ENCODE results near the gene TSKU. TPM values are rescaled to one million over a fixed set of nuclear protein-coding genes. Genes with fewer than 3 reads are reported as not detected.
"Not testable (repeated sequence)": the region's sequence is repeated elsewhere in the genome, so short reads cannot be mapped to it uniquely, and the experiment has no call there.

The TSKU gene
- total RNA-seq, 1 donor from 2014 or later = 7.1 TPM

- Histone ChIP-seq H4K20me1 (ENCODE audit: low read depth) (no peaks in the 10 kb centered on the region), H3K4me3 (no peak overlapping the region), H3K4me1 (peaks cover 30% of the 10 kb centered on the region), H3K36me3 (no peaks in the 10 kb centered on the region), H3K9ac (no peak overlapping the region), H3K27me3 (no peaks in the 10 kb centered on the region), H2AFZ (replicated peaks) (no peak overlapping the region), H3K27ac (no peak overlapping the region), H3F3A (ENCODE audit: low read depth) (peaks cover 28% of the 10 kb centered on the region), H3K9me3 (ENCODE audit: low read depth) (peaks cover 9% of the 10 kb centered on the region), H3K79me2 (ENCODE audit: low read depth) (no peaks in the 10 kb centered on the region), H3K4me2 (no peak overlapping the region)
- Mint-ChIP-seq H3K36me3 (no peaks in the 10 kb centered on the region), H3K4me3 (no peak overlapping the region), H3K27me3 (ENCODE audit: insufficient read depth, low read depth) (no peaks in the 10 kb centered on the region), H3K4me1 (peaks cover 17% of the 10 kb centered on the region), H3K27ac (no peak overlapping the region), H3K9me3 (peaks cover 13% of the 10 kb centered on the region)
- DNase-seq (ENCODE audit: low spot score) = no peak
- no peak for TF ChIP-seq EZH2phosphoT487 (IDR thresholded peaks at IDR 0.05)
- TF ChIP-seq CTCF (IDR thresholded peaks at IDR 0.05) = peak; percentile 37
Observed at GRCh38 chr11:76810151-76810853, 27.1 kb downstream of the TSKU start.

- Mint-ChIP-seq H3K27ac (no peak overlapping the region), H3K9me3 (peaks cover 22% of the 10 kb centered on the region), H3K27me3 (ENCODE audit: insufficient read depth, low read depth) (no peaks in the 10 kb centered on the region), H3K36me3 (no peaks in the 10 kb centered on the region), H3K4me1 (peaks cover 13% of the 10 kb centered on the region), H3K4me3 (no peak overlapping the region)
- Histone ChIP-seq H3K4me2 (no peak overlapping the region), H3K9ac (no peak overlapping the region), H3K27me3 (no peaks in the 10 kb centered on the region), H3K9me3 (ENCODE audit: low read depth) (peaks cover 11% of the 10 kb centered on the region), H3K4me1 (peaks cover 23% of the 10 kb centered on the region), H3K36me3 (no peaks in the 10 kb centered on the region), H3K27ac (no peak overlapping the region), H3K4me3 (no peak overlapping the region), H3K79me2 (ENCODE audit: low read depth) (no peaks in the 10 kb centered on the region), H4K20me1 (ENCODE audit: low read depth) (no peaks in the 10 kb centered on the region), H3F3A (ENCODE audit: low read depth) (peaks cover 22% of the 10 kb centered on the region), H2AFZ (replicated peaks) (no peak overlapping the region)
- TF ChIP-seq EZH2phosphoT487 (IDR thresholded peaks at IDR 0.05) = no peak
- no peak for TF ChIP-seq CTCF (IDR thresholded peaks at IDR 0.05)
- TF ChIP-seq EZH2 (IDR thresholded peaks at IDR 0.05) = no peak
- no peak for DNase-seq (ENCODE audit: low spot score)
Observed at GRCh38 chr11:76811259-76811658, 28.1 kb downstream of the TSKU start.

GRCh38 chr11:76814414-76814813, 31.3 kb downstream of the TSKU start:
- Histone ChIP-seq H3K9ac (no peak overlapping the region), H3K9me3 (ENCODE audit: low read depth) (peaks cover 18% of the 10 kb centered on the region), H3K4me1 (no peaks in the 10 kb centered on the region), H3K4me3 (no peak overlapping the region), H4K20me1 (ENCODE audit: low read depth) (no peaks in the 10 kb centered on the region), H3F3A (ENCODE audit: low read depth) (no peaks in the 10 kb centered on the region), H3K27ac (no peak overlapping the region), H2AFZ (replicated peaks) (no peak overlapping the region), H3K4me2 (no peak overlapping the region), H3K27me3 (no peaks in the 10 kb centered on the region), H3K36me3 (peaks cover 3% of the 10 kb centered on the region), H3K79me2 (ENCODE audit: low read depth) (no peaks in the 10 kb centered on the region)
- Mint-ChIP-seq H3K27me3 (ENCODE audit: insufficient read depth, low read depth) (no peaks in the 10 kb centered on the region), H3K9me3 (peaks cover 32% of the 10 kb centered on the region), H3K27ac (no peak overlapping the region), H3K36me3 (no peaks in the 10 kb centered on the region), H3K4me3 (no peak overlapping the region), H3K4me1 (no peaks in the 10 kb centered on the region)
- DNase-seq (ENCODE audit: low spot score) = no peak
- TF ChIP-seq EZH2 (IDR thresholded peaks at IDR 0.05) = no peak
- TF ChIP-seq CTCF (IDR thresholded peaks at IDR 0.05) = no peak
- TF ChIP-seq EZH2phosphoT487 (IDR thresholded peaks at IDR 0.05) = no peak

- not testable (repeated sequence) for H3K36me3 ChIP-seq; H3K36me3 Mint-ChIP-seq; H4K20me1 ChIP-seq (ENCODE audit: low read depth); H3K4me3 ChIP-seq; H3K27ac Mint-ChIP-seq; H3K4me1 ChIP-seq; H3K27me3 Mint-ChIP-seq (ENCODE audit: insufficient read depth, low read depth); H3K9ac ChIP-seq; H2AFZ ChIP-seq (replicated peaks); H3F3A ChIP-seq (ENCODE audit: low read depth); H3K4me2 ChIP-seq; H3K27me3 ChIP-seq; H3K79me2 ChIP-seq (ENCODE audit: low read depth); DNase-seq (ENCODE audit: low spot score); H3K4me3 Mint-ChIP-seq; H3K27ac ChIP-seq; H3K4me1 Mint-ChIP-seq
- peaks cover 18% of the 10 kb centered on the region for H3K9me3 ChIP-seq (ENCODE audit: low read depth)
- H3K9me3 Mint-ChIP-seq = peaks cover 38% of the 10 kb centered on the region
Observed at GRCh38 chr11:76815678-76816077, 32.5 kb downstream of the TSKU start.
